Chondrocyte (in vitro differentiated cells): Measurements from ENCODE around the gene TRIM7. TPM values are rescaled to one million over a fixed set of nuclear protein-coding genes. Genes with fewer than 3 reads are reported as not detected.
A peak's percentile ranks its signal among the peaks of the same experiment; 100 is the strongest.

Experiments
- DNase-seq: peaks from one replicate; pipeline ENCODE4 v3.0.0; 2021; ENCODE audit warnings: mixed read lengths, low spot score
- H3K27ac Mint-ChIP-seq: one replicate; pipeline ENCODE4 v1.8.0; 2021; ENCODE audit warnings: mild to moderate bottlenecking, moderate library complexity, mixed read lengths; ENCODE audit not compliant: unreplicated experiment
- H3K27me3 Mint-ChIP-seq: 2 replicates; pipeline ENCODE4 v1.8.0; 2021; ENCODE audit warnings: low read depth, mixed read lengths
- H3K36me3 Mint-ChIP-seq: 2 replicates; pipeline ENCODE4 v1.8.0; 2021; ENCODE audit warnings: low read depth, mixed read lengths
- H3K4me1 Mint-ChIP-seq: 2 replicates; pipeline ENCODE4 v1.8.0; 2021; ENCODE audit warnings: low read depth, mild to moderate bottlenecking, mixed read lengths
- H3K4me3 Mint-ChIP-seq: one replicate; pipeline ENCODE4 v1.8.0; 2021; ENCODE audit warnings: mild to moderate bottlenecking, moderate library complexity, mixed read lengths; ENCODE audit not compliant: unreplicated experiment
- H3K9me3 Mint-ChIP-seq: 2 replicates; pipeline ENCODE4 v1.8.0; 2021; ENCODE audit warnings: low read depth, mixed read lengths
- CTCF ChIP-seq: fragments of 200-600 bp; sonication (generic); IDR thresholded peaks from 2 replicates; pipeline ENCODE4 v1.5.0; 2021; ENCODE audit warnings: antibody characterized with exemption, mild to moderate bottlenecking, moderate library complexity
- total RNA-seq: library from RNA; stranded (reverse); gene quantifications from 3 replicates; pipeline ENCODE4 v1.2.1, GENCODE V29; 2021

TRIM7 gene
- total RNA-seq, 1 donor from 2014 or later = 5.7 TPM

- H3K36me3 Mint-ChIP-seq = peaks cover 2% of the 10 kb centered on the region
- H3K27ac Mint-ChIP-seq = peak overlapping the region; percentile 36
- TF ChIP-seq CTCF = no peak
- peaks cover 40% of the 10 kb centered on the region for H3K4me1 Mint-ChIP-seq
- no peak overlapping the region for H3K4me3 Mint-ChIP-seq
- H3K9me3 Mint-ChIP-seq = no peaks in the 10 kb centered on the region
- DNase-seq = no peak
- peaks cover 43% of the 10 kb centered on the region for H3K27me3 Mint-ChIP-seq
Measured at GRCh38 chr5:181168595-181169118, 36.3 kb downstream of the TRIM7 start.

- Mint-ChIP-seq H3K4me1 (peaks cover 34% of the 10 kb centered on the region), H3K27me3 (peaks cover 37% of the 10 kb centered on the region), H3K27ac (no peak overlapping the region), H3K9me3 (no peaks in the 10 kb centered on the region), H3K4me3 (no peak overlapping the region), H3K36me3 (peaks cover 2% of the 10 kb centered on the region)
- no peak for DNase-seq
- peak; percentile 76 for TF ChIP-seq CTCF
Measured at GRCh38 chr5:181167814-181168488, 37.0 kb downstream of the TRIM7 start.

GRCh38 chr5:181166812-181167733, 37.9 kb downstream of the TRIM7 start:
- no peaks in the 10 kb centered on the region for H3K9me3 Mint-ChIP-seq
- no peak overlapping the region for H3K27ac Mint-ChIP-seq
- peaks cover 33% of the 10 kb centered on the region for H3K4me1 Mint-ChIP-seq
- no peak overlapping the region for H3K4me3 Mint-ChIP-seq
- no peak for TF ChIP-seq CTCF
- H3K27me3 Mint-ChIP-seq = peaks cover 29% of the 10 kb centered on the region
- DNase-seq = no peak
- peaks cover 2% of the 10 kb centered on the region for H3K36me3 Mint-ChIP-seq

GRCh38 chr5:181164076-181164952, 40.7 kb downstream of the TRIM7 start:
- Mint-ChIP-seq H3K27me3 (peaks cover 19% of the 10 kb centered on the region), H3K27ac (no peak overlapping the region), H3K4me1 (peaks cover 21% of the 10 kb centered on the region), H3K4me3 (no peak overlapping the region), H3K36me3 (peaks cover 2% of the 10 kb centered on the region), H3K9me3 (no peaks in the 10 kb centered on the region)
- DNase-seq = no peak
- TF ChIP-seq CTCF = no peak
